Measurements from ENCODE around the gene WASF1.

GRCh38 chr6:110207652-110208051 is 28.2 kb upstream of the WASF1 start:
- TF ChIP-seq, protein P1, sequence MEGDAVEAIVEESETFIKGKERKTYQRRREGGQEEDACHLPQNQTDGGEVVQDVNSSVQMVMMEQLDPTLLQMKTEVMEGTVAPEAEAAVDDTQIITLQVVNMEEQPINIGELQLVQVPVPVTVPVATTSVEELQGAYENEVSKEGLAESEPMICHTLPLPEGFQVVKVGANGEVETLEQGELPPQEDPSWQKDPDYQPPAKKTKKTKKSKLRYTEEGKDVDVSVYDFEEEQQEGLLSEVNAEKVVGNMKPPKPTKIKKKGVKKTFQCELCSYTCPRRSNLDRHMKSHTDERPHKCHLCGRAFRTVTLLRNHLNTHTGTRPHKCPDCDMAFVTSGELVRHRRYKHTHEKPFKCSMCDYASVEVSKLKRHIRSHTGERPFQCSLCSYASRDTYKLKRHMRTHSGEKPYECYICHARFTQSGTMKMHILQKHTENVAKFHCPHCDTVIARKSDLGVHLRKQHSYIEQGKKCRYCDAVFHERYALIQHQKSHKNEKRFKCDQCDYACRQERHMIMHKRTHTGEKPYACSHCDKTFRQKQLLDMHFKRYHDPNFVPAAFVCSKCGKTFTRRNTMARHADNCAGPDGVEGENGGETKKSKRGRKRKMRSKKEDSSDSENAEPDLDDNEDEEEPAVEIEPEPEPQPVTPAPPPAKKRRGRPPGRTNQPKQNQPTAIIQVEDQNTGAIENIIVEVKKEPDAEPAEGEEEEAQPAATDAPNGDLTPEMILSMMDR (IDR thresholded peaks at IDR 0.05): no peak
- no peak for TF ChIP-seq POLR2A (IDR thresholded peaks at IDR 0.05)

Measured in Peyer's patch (tissue), 4 donors.